Peyer's patch (tissue), 4 donors: ENCODE data around the gene TMEM97. TPM values are rescaled to one million over a fixed set of nuclear protein-coding genes. Genes with fewer than 3 reads are reported as not detected.
A peak's percentile ranks its signal among the peaks of the same experiment; 100 is the strongest.

ENCODE experiments used
- DNase-seq, 3 donors: peaks; one replicate each; pipeline ENCODE4 v3.0.0-alpha.2; 2017 to 2019
- H3K27ac ChIP-seq, 4 donors: fragments of 200-600 bp; sonication (generic); one replicate each; pipeline ENCODE4 v1.5.1; 2016 to 2019
- H3K27me3 ChIP-seq, 2 donors: fragments of 200-600 bp; sonication (generic); one replicate each; pipeline ENCODE4 v1.5.1; 2019
- H3K36me3 ChIP-seq, 3 donors: fragments of 200-600 bp; sonication (generic); one replicate each; pipeline ENCODE4 v1.5.1; 2016 to 2019
- H3K4me1 ChIP-seq, 4 donors: fragments of 200-600 bp; sonication (generic); one replicate each; pipeline ENCODE4 v1.5.1; 2016 to 2019
- H3K4me3 ChIP-seq, 4 donors: fragments of 200-600 bp; sonication (generic); 1 replicate in 3 of 4; 2 replicates in 1 of 4; pipeline ENCODE4 v1.5.1; 2016 to 2019; ENCODE audit warnings: mild to moderate bottlenecking in 1 of 4
- H3K9me3 ChIP-seq, 4 donors: fragments of 200-600 bp; sonication (generic); one replicate each; pipeline ENCODE4 v1.5.1; 2016 to 2019; ENCODE audit warnings: mild to moderate bottlenecking in 1 of 4
- POLR2A ChIP-seq, 2 donors: fragments of 450-650 bp; IDR thresholded peaks; one replicate each; pipeline ENCODE4 v1.5.1; 2017; ENCODE audit warnings: antibody characterized with exemption in 2 of 2, mild to moderate bottlenecking in 2 of 2, moderate library complexity in 2 of 2
- total RNA-seq, 4 donors: library from RNA; depleted of rRNA; stranded (reverse); fragments of >200 nt; gene quantifications; one replicate each; pipeline ENCODE4 v1.1.0, GENCODE V29; 2016
- TF ChIP-seq, protein P1 (sequence below), 6 experiments: fragments of 450-650 bp in 4 of 6; fragments of 200-600 bp in 2 of 6; sonication (generic) in 1 of 6; IDR thresholded peaks; one replicate each; pipeline ENCODE4 v1.5.1; 2017 to 2019; ENCODE audit warnings: antibody characterized with exemption in 6 of 6, mild to moderate bottlenecking in 3 of 6, moderate library complexity in 1 of 6

The TMEM97 gene
- total RNA-seq, 4 donors from 2014 or later, result 7.7 to 8.9 (median 8.1) TPM

DNA sequence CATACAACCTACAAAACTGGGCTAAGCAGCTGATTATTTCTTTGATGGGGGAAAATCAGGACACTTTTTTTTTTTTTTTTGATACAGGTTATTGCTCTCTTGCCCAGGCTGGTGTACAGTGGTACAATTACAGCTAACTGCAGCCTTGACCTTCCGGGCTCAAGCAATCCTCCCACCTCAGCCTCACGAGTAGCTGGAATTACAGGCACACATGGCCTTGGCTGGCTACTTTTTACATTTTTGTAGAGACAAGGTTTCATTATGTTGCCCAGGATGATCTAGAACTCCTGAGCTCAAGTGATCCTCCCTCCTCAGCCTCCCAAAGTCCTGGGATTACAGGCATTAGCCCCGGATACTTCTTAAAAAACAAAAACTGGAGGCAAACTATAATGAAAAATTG, 20.6 kb upstream of the TMEM97 start:
- no peak for DNase-seq
- TF ChIP-seq POLR2A (IDR thresholded peaks at IDR 0.05), result no peak
- TF ChIP-seq, protein P1, sequence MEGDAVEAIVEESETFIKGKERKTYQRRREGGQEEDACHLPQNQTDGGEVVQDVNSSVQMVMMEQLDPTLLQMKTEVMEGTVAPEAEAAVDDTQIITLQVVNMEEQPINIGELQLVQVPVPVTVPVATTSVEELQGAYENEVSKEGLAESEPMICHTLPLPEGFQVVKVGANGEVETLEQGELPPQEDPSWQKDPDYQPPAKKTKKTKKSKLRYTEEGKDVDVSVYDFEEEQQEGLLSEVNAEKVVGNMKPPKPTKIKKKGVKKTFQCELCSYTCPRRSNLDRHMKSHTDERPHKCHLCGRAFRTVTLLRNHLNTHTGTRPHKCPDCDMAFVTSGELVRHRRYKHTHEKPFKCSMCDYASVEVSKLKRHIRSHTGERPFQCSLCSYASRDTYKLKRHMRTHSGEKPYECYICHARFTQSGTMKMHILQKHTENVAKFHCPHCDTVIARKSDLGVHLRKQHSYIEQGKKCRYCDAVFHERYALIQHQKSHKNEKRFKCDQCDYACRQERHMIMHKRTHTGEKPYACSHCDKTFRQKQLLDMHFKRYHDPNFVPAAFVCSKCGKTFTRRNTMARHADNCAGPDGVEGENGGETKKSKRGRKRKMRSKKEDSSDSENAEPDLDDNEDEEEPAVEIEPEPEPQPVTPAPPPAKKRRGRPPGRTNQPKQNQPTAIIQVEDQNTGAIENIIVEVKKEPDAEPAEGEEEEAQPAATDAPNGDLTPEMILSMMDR (IDR thresholded peaks at IDR 0.05), result no peak
- Histone ChIP-seq H3K27ac (no peak overlapping the region), H3K4me1 (no peaks in the 10 kb centered on the region), H3K4me3 (no peak overlapping the region), H3K9me3 (no peaks in the 10 kb centered on the region), H3K27me3 (no peaks in the 10 kb centered on the region), H3K36me3 (no peaks in the 10 kb centered on the region)

DNA sequence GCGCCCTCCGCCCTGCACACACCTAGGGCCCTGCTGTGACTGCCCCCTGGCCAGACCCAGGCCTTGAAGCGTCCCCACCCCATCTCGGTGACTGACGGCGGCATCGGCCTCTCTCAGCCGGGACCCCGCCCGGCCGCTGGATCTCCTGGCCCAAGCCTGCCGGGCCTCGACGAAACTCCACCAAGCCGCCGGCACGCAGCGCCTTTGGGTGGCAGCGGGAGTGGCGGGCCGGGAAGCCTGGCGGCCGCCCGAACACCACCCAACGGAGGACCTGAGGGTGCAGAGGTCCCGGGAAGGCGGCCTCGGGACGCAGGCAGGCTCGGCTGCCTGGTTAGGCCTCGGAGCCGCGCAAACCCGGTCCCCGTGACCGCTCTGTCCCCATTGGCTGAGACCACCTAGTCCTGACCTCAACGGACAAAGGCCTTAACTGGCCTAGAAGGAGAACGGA, 12.0 kb upstream of the TMEM97 start:
- H3K4me1 ChIP-seq, result no peaks in the 10 kb centered on the region
- H3K9me3 ChIP-seq, result no peaks in the 10 kb centered on the region
- no peaks in the 10 kb centered on the region for H3K36me3 ChIP-seq
- H3K27ac ChIP-seq, result no peak overlapping the region
- H3K4me3 ChIP-seq, result no peak overlapping the region
- TF ChIP-seq, protein P1 (IDR thresholded peaks at IDR 0.05), result no peak
- DNase-seq, result peak in 1 of 3 donors; percentile 50
- no peaks in the 10 kb centered on the region for H3K27me3 ChIP-seq

DNA sequence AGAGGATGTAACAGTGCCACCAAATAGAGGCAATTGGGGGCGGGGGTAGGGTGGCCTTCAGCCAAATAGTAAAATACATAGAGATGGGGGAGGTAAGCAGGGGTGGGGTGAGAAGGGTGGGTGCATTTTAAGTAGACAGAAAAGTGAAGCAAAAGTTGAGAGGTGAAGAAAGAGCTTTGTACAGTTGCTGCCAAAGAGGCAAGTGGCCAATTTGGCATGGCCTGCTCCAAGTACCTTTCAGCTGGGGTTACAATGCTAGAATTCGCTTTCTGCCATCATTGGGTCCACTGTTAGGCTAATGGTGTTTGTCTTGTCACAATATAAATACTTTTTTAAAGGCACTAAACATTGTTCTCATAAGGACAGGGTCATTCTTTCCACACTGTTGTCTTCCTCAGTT, 5.2 kb upstream of the TMEM97 start:
- DNase-seq, result no peak
- Histone ChIP-seq H3K36me3 (no peaks in the 10 kb centered on the region), H3K27ac (no peak overlapping the region), H3K4me1 (peaks cover 0 to 8% (median 3%) of the 10 kb centered on the region in 4 donors), H3K27me3 (no peaks in the 10 kb centered on the region), H3K4me3 (no peak overlapping the region), H3K9me3 (no peaks in the 10 kb centered on the region)
- TF ChIP-seq, protein P1 (IDR thresholded peaks at IDR 0.05), result no peak
- no peak for TF ChIP-seq POLR2A (IDR thresholded peaks at IDR 0.05)

DNA sequence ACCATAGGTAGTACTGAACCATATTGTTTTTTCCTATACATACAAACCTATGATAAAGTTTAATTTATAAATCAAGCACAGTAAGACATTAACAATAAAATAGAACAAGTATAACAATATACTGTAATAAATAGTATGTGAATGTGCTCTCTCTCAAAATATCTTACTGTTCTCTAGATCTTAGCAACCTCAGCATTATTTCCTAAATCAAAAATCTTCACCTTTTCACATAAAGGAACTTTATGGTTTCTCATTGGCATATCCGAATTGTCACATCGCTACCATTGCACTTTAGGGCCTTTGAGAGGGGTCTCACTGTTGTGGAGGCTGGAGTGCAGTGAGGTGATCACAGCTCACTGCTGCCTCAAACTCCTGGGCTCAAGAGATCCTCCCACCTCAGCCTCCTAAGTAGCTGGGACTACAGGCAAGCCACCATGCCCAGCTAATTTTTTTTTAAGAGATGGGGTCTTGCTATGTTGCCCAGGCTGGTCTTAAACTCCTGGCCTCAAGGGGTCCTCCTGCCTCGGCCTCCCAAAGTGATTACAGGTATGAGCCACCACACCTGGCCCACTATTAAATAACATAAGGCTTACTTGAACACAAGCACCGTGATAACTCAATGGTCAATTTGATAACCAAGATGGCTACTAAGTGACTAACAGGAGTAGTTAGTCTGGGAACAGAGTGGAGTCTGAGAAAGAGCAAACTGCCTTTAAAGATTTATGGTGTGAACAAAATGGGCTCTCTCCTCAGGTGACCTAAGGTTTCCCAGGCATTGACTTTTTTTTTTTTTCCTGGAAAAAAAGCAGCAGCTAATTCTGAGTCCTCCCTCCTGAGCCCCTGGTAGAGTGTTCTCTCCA, 2.9 kb upstream of the TMEM97 start:
- no peaks in the 10 kb centered on the region for H3K36me3 ChIP-seq
- no peaks in the 10 kb centered on the region for H3K27me3 ChIP-seq
- no peaks in the 10 kb centered on the region for H3K9me3 ChIP-seq
- H3K27ac ChIP-seq, result no peak overlapping the region
- H3K4me1 ChIP-seq, result peaks cover 0 to 19% (median 8%) of the 10 kb centered on the region in 4 donors
- no peak overlapping the region for H3K4me3 ChIP-seq
- TF ChIP-seq, protein P1 (IDR thresholded peaks at IDR 0.05), result no peak
- no peak for TF ChIP-seq POLR2A (IDR thresholded peaks at IDR 0.05)
- DNase-seq, result no peak

DNA sequence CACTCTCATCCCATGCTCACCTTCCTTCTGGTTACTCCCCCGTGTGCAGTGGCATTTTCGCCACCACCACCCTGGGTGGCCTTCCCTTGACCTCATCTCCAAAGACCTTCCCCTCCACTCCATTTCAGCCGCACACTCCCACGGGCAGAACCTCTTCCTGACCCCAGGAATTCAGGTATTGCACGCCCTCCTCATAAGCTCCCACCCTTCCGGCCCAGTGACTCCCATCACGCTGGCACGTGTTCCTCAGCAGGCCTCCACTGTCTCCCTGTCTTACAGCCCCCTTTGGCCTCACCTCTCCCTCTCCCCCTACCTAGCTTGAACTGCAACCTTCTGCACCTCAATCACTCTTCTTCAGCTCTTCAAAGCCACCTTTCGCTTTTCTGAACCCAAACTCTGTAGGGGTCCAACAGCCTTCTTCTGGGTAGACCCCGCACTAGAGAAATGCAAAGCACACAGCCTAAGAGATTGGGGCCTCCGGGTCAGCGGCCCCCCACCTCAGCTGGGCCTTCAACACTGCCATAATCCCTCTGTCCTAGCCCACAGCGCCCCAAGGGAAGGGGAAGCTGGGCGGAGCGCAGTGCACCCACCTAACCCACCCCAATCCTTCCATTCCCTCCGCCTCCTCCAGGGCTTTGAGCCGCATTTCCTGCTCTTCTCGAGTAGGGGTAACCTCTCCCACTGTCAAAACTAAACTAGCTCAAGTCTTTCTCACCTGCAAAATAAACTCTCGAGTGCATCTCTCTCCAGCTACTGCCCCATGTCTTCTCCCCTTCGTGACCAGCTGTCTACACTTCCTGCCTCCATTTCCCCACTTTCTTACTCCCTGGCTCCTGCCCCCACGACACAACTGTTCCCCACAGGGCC, 1.7 kb upstream of the TMEM97 start:
- H3K27ac ChIP-seq, result no peak overlapping the region
- H3K4me3 ChIP-seq, result no peak overlapping the region
- H3K9me3 ChIP-seq, result no peaks in the 10 kb centered on the region
- no peak for DNase-seq
- H3K4me1 ChIP-seq, result peaks cover 0 to 19% (median 8%) of the 10 kb centered on the region in 4 donors
- H3K27me3 ChIP-seq, result no peaks in the 10 kb centered on the region
- H3K36me3 ChIP-seq, result no peaks in the 10 kb centered on the region
- TF ChIP-seq POLR2A (IDR thresholded peaks at IDR 0.05), result no peak
